RCC 7860 (cell line): ENCODE results near the gene ZFYVE28.
A peak's percentile ranks its signal among the peaks of the same experiment; 100 is the strongest.

ENCODE experiments used
- DNase-seq: peaks from one replicate; pipeline ENCODE4 v3.0.0-alpha.2; 2015; ENCODE audit warnings: low spot score
- FAIRE-seq: peaks from 2 replicates; lab custom pipeline; 2012; peaks lifted over from hg19 to GRCh38; lab: Jason Lieb, UNC

ZFYVE28 gene

DNA sequence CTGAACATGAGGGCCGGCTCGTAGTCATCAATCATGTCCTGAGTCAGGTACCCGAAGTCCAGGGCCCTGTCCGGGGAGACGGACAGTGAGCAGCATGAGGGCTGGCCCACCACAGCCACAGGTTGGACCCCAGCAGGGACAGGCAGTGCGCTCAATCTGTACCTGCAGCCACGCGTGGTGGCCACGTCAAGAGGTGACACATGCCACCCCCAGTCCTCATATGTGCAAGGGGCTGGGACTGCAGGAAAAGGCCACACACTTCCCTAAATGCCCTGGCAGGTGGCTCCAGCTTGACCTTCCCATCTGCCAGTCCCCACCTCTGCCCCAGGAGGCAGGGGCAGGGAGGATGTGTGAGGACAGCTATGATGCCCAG, 82.7 kb downstream of the ZFYVE28 start:
- DNase-seq = no peak
- FAIRE-seq = no peak

DNA sequence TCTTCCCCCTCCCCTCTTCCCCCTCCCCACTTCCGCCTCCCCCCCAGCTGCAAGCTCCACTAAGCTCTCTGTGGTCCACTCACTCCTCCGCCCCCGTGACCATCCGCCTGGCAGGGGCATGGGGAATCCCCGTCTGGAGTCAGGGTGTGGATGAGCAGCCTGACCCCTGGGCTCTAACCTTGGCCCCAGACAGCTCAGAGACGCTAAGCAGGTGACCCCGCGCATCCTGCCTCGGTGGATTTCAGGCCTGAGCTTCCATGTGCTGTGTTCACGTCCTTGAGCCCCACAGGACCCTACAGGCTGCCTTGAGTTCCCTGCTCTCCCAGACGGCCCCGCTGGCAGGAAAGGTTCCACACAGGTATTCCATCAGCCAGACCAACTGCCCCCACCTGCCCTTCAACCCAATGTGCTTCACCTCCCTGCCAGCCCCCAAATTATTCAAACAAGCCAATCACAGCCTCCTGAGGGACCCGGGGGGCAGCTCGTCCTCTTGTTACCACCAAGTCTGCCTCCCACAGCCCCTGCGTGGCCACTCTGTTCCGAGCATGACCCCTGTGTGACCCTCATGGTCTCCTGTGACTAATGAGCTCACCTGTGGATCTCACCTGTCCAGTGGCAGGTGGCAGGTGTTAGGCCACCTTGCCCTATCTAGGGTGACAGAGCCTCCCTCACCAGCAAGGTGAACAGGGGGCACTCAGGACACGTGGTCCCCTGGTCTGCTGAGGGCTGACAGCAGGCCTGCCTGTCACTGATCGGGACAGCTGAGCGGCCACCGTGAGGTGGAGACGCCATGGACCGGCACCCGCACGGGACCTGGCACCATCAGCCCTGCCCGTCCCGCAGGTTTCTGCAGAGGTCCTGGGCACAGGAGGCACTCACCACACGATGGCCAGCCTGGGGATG, 83.4 kb downstream of the ZFYVE28 start:
- FAIRE-seq (no peak), DNase-seq (no peak)

GRCh38 chr4:2333916-2334644, 84.4 kb downstream of the ZFYVE28 start:
- FAIRE-seq = no peak
- no peak for DNase-seq

- DNase-seq = no peak
- FAIRE-seq = no peak
Measured at GRCh38 chr4:2333356-2333841, 85.0 kb downstream of the ZFYVE28 start.

- no peak for FAIRE-seq
- no peak for DNase-seq
Measured at GRCh38 chr4:2332976-2333319, 85.5 kb downstream of the ZFYVE28 start.

DNA sequence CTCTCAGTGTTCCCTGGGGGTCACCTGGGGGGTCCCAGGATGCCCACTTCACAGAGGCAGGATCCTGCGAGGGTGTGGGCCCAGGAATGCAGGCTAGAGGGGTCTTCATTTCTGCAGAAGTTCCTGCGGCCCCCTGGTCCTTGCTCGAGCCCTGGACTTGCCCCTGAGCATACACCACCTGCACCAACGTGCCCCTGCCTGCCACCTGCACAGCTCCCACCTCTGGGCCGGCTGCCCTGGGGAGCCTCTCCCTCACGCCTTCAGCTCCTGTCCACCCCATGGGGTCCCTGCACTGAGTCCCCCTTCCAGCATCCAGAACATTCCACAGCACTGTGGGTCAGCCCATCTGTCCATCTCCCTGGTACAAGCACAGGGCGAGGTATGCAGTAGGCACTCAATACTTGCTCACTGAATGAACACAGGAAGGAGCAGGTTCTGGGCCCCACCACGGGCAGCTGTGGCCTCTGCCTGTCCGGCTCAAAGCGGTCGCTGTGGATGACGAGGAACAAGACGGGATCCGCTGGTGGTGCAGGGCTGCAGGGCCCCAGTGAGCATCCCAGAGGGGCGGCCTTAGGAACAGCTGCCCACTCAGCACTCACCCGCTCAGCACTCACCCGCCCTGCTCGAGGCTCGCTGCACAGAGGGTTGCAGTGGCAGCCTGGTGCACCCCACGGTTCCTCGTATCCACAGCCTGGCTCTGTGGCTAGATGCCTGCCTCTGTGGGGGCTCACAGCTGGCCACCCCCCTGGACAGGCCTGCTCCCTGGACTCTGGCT, 86.1 kb downstream of the ZFYVE28 start:
- FAIRE-seq = no peak

GRCh38 chr4:2331519-2332200, 86.8 kb downstream of the ZFYVE28 start:
- no peak for FAIRE-seq

More for the DNA sequence above, 86.1 kb downstream of the ZFYVE28 start:
- DNase-seq = no peak

DNA sequence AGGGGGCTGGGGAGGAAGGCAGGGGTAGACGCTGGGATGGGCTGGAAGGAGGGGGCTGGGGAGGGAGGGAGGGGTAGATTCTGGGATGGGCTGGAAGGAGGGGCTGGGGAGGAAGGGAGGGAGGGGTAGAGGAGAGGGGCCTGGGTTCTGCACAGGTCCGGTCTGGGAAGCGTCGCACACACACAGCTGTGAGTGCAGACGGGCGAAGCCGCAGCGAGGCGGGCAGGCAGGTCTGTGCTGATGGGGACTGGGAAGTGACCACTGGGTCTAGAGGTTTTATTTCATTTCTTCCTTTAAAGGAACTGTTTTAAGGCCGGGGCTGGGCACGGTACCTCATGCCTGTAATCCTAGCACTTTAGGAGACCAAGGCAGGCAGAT, 87.4 kb downstream of the ZFYVE28 start:
- FAIRE-seq (no peak), DNase-seq (no peak)

More at GRCh38 chr4:2331519-2332200, 86.8 kb downstream of the ZFYVE28 start:
- no peak for DNase-seq

GRCh38 chr4:2330091-2331042, 88.1 kb downstream of the ZFYVE28 start:
- peak; percentile 91 for FAIRE-seq
- peak; percentile 90 for DNase-seq

- DNase-seq = no peak
- no peak for FAIRE-seq
Measured at GRCh38 chr4:2327579-2327978, 90.9 kb downstream of the ZFYVE28 start.

DNA sequence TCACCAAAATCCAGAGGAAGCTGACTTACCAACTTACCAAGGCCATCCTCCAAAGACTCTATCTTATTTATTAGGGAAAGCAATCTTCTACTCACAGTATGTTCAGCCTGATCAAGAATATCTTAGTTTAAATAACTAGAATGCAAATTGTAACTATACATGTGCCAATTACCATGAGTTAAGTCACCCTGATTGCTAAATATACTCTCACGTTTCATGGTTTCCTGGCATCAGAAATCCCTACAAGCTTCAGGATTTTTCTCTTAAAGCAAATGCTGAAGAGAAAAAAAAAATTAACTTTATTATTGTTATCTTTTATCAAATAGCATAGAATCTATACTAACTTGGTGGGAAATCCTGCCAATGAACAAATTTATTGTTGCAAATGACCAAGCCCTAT, 93.6 kb downstream of the ZFYVE28 start:
- FAIRE-seq = no peak

GRCh38 chr4:2322841-2323240, 95.6 kb downstream of the ZFYVE28 start:
- FAIRE-seq (no peak), DNase-seq (no peak)

More for the DNA sequence above, 93.6 kb downstream of the ZFYVE28 start:
- DNase-seq = no peak

DNA sequence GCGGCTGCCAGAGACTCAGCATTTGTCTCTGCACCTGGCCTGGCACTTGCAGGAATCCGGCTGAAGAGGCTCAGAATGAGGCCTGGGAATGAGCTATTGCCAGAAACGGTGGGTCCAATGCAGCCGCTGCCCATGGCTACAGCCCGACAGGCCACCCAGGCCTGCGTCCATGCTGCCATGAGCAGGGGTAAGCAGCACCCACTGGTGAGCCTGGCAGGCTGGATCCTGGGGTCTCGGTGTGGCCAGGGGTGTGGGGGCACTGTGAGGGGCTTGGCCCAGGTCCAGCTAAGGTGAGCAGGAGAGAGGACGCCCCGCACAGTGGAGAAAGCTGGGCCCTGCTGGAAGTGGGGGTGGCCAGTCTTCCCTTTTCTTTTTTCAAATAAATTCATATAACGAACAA, 96.2 kb downstream of the ZFYVE28 start:
- no peak for DNase-seq
- no peak for FAIRE-seq

- no peak for FAIRE-seq
- DNase-seq = no peak
Measured at GRCh38 chr4:2321279-2322196, 96.9 kb downstream of the ZFYVE28 start.

DNA sequence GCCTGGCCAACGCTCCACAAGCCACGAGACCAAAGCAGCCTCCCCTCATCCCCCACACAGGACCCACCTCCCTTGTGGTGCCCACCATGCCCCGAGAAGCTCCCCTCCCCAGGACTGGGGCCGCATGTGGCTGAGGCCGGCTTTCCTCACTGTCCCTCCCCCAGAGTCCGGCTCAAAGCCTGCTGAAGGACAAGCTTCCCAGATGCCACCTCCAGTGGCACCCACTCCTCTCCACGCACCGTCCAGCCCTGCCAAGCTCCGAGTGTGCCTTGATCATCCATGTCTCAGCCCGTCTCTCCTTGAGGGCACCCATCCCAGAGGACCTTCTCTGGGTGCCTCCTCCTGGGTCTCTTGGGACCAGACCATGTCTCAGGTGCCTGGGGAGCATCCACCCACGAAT, 97.7 kb downstream of the ZFYVE28 start:
- DNase-seq = no peak
- no peak for FAIRE-seq

DNA sequence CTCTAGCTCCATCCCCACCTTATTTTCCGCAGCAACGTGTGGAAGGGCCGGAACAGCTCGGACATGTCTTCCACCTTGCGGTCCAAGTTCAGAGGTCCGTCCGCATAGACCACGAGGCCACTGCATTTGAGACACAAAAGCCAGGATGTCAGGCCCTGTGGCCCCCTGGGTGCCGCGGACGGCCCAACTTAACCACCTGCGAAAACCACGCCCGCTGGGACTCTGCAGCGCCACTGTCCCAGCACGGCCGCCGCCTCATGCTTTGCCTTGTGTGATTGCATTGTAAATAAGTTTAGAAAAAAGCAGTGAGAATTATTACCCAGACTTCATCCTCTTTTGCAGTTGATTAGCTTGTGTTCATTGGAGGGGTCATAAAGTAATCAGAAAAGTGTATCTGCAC, 98.3 kb downstream of the ZFYVE28 start:
- DNase-seq = no peak
- no peak for FAIRE-seq

- FAIRE-seq (no peak), DNase-seq (no peak)
Measured at GRCh38 chr4:2318885-2319284, 99.6 kb downstream of the ZFYVE28 start.

DNA sequence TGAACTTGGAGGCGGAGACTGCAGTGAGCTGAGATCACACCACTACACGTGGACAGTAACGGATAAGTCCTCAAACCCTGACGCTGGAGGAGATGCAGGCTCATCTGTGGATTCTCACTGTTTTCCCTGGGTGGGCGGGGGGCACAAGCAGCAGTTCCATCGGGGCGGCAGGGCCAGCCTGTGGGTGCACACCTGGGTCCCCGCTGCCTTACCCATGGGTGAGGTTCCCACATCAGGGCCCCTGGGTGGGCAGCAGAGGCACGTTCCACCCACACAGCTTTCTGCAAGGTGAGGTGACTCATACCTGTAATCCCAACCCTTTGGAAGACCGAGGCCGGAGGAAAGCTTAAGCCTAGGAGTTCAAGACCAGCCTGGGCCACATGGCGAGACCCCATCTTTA, 100.0 kb downstream of the ZFYVE28 start:
- FAIRE-seq = no peak
- no peak for DNase-seq

- DNase-seq (no peak), FAIRE-seq (no peak)
Measured at GRCh38 chr4:2313366-2313765, 105.1 kb downstream of the ZFYVE28 start.
